Ascending aorta (tissue), 2 donors: Measurements from ENCODE around the gene PHKG1. TPM values are rescaled to one million over a fixed set of nuclear protein-coding genes. Genes with fewer than 3 reads are reported as not detected.
"Not testable (repeated sequence)": the region's sequence is repeated elsewhere in the genome, so short reads cannot be mapped to it uniquely, and the experiment has no call there.

ENCODE experiments used
- DNase-seq, 2 donors: peaks; one replicate each; pipeline ENCODE4 v3.0.0-alpha.2; 2019; ENCODE audit warnings: low spot score in 2 of 2
- H3K27ac ChIP-seq, 2 donors: fragments of 200-600 bp; sonication (generic); one replicate each; pipeline ENCODE4 v1.5.1; 2016 to 2017; ENCODE audit warnings: mild to moderate bottlenecking in 1 of 2
- H3K27me3 ChIP-seq: fragments of 200-600 bp; sonication (generic); one replicate; pipeline ENCODE4 v1.5.1; 2017
- H3K36me3 ChIP-seq, 2 donors: fragments of 200-600 bp; sonication (generic); one replicate each; pipeline ENCODE4 v1.5.1; 2016
- H3K4me1 ChIP-seq, 2 donors: fragments of 200-600 bp; sonication (generic); one replicate each; pipeline ENCODE4 v1.5.1; 2016 to 2017; ENCODE audit warnings: mild to moderate bottlenecking in 1 of 2
- H3K4me3 ChIP-seq, 2 donors: fragments of 200-600 bp; sonication (generic); one replicate each; pipeline ENCODE4 v1.5.1; 2016 to 2017; ENCODE audit warnings: mild to moderate bottlenecking in 1 of 2
- H3K9me3 ChIP-seq, 2 donors: fragments of 200-600 bp; sonication (generic); one replicate each; pipeline ENCODE4 v1.5.1; 2016
- CTCF ChIP-seq, 3 experiments: fragments of 200-600 bp in 2 of 3; fragments of 450-650 bp in 1 of 3; sonication (generic) in 2 of 3; IDR thresholded peaks; one replicate each; pipeline ENCODE4 v1.5.1; 2016 to 2019; ENCODE audit warnings: antibody characterized with exemption in 3 of 3, mild to moderate bottlenecking in 1 of 3, moderate library complexity in 1 of 3
- intact Hi-C: fragments of 100-400 bp; cut with DNase I; formaldehyde crosslinking; loops from one replicate; pipeline ENCODE4 v1.15.1; 2023
- total RNA-seq: library from RNA; depleted of rRNA; stranded (reverse); fragments of >200 nt; gene quantifications from one replicate; pipeline ENCODE4 v1.1.0, GENCODE V29; 2016

Gene PHKG1
- total RNA-seq, 1 donor from 2014 or later = 1.1 TPM

- intact Hi-C loops = no loop called here
- H3K27ac ChIP-seq = peak within 1 kb of the TSS in 1 of 2 donors; percentile 4
- DNase-seq = no peak
- no peaks in the 10 kb centered on the region for H3K9me3 ChIP-seq
- H3K4me3 ChIP-seq = peak within 1 kb of the TSS in 1 of 2 donors; percentile 66
- TF ChIP-seq CTCF (IDR thresholded peaks at IDR 0.05) = no peak
- no peaks in the 10 kb centered on the region for H3K27me3 ChIP-seq
- no peaks in the 10 kb centered on the region for H3K4me1 ChIP-seq
- no peaks in the 10 kb centered on the region for H3K36me3 ChIP-seq
Measured at GRCh38 chr7:56115852-56116538, 23.2 kb upstream of the PHKG1 start, which contains the start of gene NUPR2. TSS of gene NUPR2 (minus strand) at chr7:56116417. CDS start at chr7:56116314, 103 bp downstream.

- intact Hi-C loops, H3K4me3 ChIP-seq, H3K36me3 ChIP-seq, H3K27me3 ChIP-seq, H3K27ac ChIP-seq, DNase-seq, H3K4me1 ChIP-seq, H3K9me3 ChIP-seq: not testable (repeated sequence)
Measured at GRCh38 chr7:56112244-56112643, 19.5 kb upstream of the PHKG1 start.

GRCh38 chr7:56110611-56111010, 17.9 kb upstream of the PHKG1 start:
- no peaks in the 10 kb centered on the region for H3K36me3 ChIP-seq
- no peaks in the 10 kb centered on the region for H3K9me3 ChIP-seq
- peaks cover 0 to 4% of the 10 kb centered on the region in 2 donors for H3K4me1 ChIP-seq
- H3K27ac ChIP-seq = no peak overlapping the region
- no peak overlapping the region for H3K4me3 ChIP-seq
- TF ChIP-seq CTCF (IDR thresholded peaks at IDR 0.05) = no peak
- H3K27me3 ChIP-seq = no peaks in the 10 kb centered on the region
- intact Hi-C loops = no loop called here
- no peak for DNase-seq

GRCh38 chr7:56107954-56108258, 15.2 kb upstream of the PHKG1 start:
- TF ChIP-seq CTCF (IDR thresholded peaks at IDR 0.05) = no peak
- Histone ChIP-seq H3K36me3 (peaks cover 14 to 15% of the 10 kb centered on the region in 2 donors), H3K27me3 (no peaks in the 10 kb centered on the region), H3K9me3 (no peaks in the 10 kb centered on the region), H3K27ac (no peak overlapping the region), H3K4me1 (peaks cover 0 to 12% of the 10 kb centered on the region in 2 donors), H3K4me3 (no peak overlapping the region)
- DNase-seq = no peak
- intact Hi-C loops = loop anchor here (2.0 to 5.0 kb wide), 5 partner anchors 15 to 1351 kb away; partner anchors contain the start of genes PHKG1, SEC61G and ZNF713

GRCh38 chr7:56106108-56107073, 13.6 kb upstream of the PHKG1 start, which contains the start of gene CHCHD2:
TSS of gene CHCHD2 (minus strand) at chr7:56106476. CDS start at chr7:56106413, 63 bp downstream.
- intact Hi-C loops = loop anchor here (1.0 to 5.0 kb wide), 8 partner anchors 14 to 1349 kb away; partner anchors contain the start of genes CCT6A, PHKG1, PSPH and SEC61G
- Histone ChIP-seq H3K4me3 (peak within 1 kb of the TSS; percentile 70 to 74), H3K27ac (peak within 1 kb of the TSS; percentile 89 to 93), H3K27me3 (no peaks in the 10 kb centered on the region), H3K9me3 (no peaks in the 10 kb centered on the region), H3K4me1 (peaks cover 0 to 12% of the 10 kb centered on the region in 2 donors), H3K36me3 (peaks cover 27 to 30% of the 10 kb centered on the region in 2 donors)
- no peak for TF ChIP-seq CTCF (IDR thresholded peaks at IDR 0.05)
- peak; percentile 94 to 99 for DNase-seq
